ENCODE measurements around the gene ETS1. TPM values are rescaled to one million over a fixed set of nuclear protein-coding genes. Genes with fewer than 3 reads are reported as not detected.

The ETS1 gene
- polyA plus RNA-seq, 1 donor from 2014 or later: 0.42 TPM

DNA sequence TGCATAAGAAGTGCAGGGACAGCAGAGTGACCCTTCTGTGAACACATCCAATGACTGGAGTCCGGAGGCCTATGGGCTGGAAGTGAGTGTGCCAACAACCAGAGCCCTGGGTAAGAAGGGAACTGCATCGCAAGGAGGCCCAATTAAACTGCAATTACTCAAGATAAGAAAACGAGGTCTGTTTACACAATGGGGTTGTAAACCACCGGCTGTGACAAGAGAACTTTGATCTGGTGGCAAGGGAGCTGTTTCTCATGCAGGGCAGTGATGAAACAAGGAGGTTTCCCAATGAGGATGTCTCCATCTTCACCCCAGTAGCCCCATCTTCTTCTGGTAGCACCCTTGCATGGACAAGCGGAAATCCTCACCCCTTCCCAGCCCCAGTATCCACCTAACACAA is 21.5 kb downstream of the ETS1 start:
- H3F3A ChIP-seq (ENCODE audit: insufficient read depth, low read length, poor library complexity, severe bottlenecking): no peaks in the 10 kb centered on the region
- H3K4me3 ChIP-seq (ENCODE audit: low read length): no peak overlapping the region
- no peak overlapping the region for H2AFZ ChIP-seq (ENCODE audit: low read depth, low read length)
- H3K36me3 ChIP-seq (ENCODE audit: insufficient read depth, low read length): no peaks in the 10 kb centered on the region
- no peaks in the 10 kb centered on the region for H4K20me1 ChIP-seq (ENCODE audit: insufficient read depth)
- no peak for TF ChIP-seq EP300 (conservative IDR thresholded peaks at IDR 0.05; ENCODE audit: poor library complexity, severe bottlenecking)
- no peak for TF ChIP-seq TAF1 (IDR thresholded peaks at IDR 0.05; ENCODE audit: low read depth)
- TF ChIP-seq SMC3 (conservative IDR thresholded peaks at IDR 0.05; ENCODE audit: poor library complexity): no peak
- TF ChIP-seq, protein P1, sequence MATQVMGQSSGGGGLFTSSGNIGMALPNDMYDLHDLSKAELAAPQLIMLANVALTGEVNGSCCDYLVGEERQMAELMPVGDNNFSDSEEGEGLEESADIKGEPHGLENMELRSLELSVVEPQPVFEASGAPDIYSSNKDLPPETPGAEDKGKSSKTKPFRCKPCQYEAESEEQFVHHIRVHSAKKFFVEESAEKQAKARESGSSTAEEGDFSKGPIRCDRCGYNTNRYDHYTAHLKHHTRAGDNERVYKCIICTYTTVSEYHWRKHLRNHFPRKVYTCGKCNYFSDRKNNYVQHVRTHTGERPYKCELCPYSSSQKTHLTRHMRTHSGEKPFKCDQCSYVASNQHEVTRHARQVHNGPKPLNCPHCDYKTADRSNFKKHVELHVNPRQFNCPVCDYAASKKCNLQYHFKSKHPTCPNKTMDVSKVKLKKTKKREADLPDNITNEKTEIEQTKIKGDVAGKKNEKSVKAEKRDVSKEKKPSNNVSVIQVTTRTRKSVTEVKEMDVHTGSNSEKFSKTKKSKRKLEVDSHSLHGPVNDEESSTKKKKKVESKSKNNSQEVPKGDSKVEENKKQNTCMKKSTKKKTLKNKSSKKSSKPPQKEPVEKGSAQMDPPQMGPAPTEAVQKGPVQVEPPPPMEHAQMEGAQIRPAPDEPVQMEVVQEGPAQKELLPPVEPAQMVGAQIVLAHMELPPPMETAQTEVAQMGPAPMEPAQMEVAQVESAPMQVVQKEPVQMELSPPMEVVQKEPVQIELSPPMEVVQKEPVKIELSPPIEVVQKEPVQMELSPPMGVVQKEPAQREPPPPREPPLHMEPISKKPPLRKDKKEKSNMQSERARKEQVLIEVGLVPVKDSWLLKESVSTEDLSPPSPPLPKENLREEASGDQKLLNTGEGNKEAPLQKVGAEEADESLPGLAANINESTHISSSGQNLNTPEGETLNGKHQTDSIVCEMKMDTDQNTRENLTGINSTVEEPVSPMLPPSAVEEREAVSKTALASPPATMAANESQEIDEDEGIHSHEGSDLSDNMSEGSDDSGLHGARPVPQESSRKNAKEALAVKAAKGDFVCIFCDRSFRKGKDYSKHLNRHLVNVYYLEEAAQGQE (IDR thresholded peaks at IDR 0.05; ENCODE audit: borderline replicate concordance): no peak
- no peak for TF ChIP-seq MXI1 (conservative IDR thresholded peaks at IDR 0.05; ENCODE audit: poor library complexity, severe bottlenecking)
- TF ChIP-seq POLR2AphosphoS5 (IDR thresholded peaks at IDR 0.05): no peak
- H3K4me2 ChIP-seq (ENCODE audit: low read length): no peak overlapping the region
- H3K27me3 ChIP-seq (ENCODE audit: insufficient read depth, low read depth, low read length): peaks cover 5% of the 10 kb centered on the region
- H3K9me3 ChIP-seq (ENCODE audit: low read length): no peaks in the 10 kb centered on the region
- H3K27ac ChIP-seq (ENCODE audit: low read length): no peak overlapping the region
- H3K9ac ChIP-seq (ENCODE audit: low read length): no peak overlapping the region
- no peaks in the 10 kb centered on the region for H3K9me2 ChIP-seq (ENCODE audit: insufficient read depth, low read length)
- H3K79me2 ChIP-seq (replicated peaks; ENCODE audit: insufficient read depth, low read length): no peaks in the 10 kb centered on the region

DNA sequence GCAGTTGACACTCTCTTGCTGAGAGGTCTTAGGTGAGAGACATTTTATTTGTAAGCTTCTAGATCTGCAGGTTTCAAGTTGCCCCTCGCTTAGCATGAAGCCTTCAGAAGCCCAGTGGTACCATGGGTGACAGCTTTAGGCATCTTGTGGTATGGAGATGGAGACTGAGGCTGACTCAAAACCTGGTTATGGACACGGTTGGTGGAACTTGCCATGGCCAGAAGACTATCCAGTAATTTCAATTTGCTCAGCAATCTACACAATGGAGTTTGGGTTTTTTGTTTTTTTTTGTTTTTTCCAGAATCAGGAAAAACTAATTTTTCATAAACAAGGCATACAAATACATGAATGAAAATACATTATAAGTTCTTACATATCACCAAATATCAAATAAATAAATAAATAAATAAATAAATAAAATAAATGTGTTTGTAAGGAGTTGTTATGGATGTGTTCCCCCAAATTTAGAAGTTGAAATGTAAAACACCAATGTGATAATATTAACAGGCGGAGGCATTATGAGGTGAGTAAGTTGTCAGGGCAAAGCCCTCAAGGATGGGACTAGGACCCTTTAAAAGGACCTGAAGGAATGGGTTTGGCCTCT is 22.6 kb downstream of the ETS1 start:
- H3K4me3 ChIP-seq (ENCODE audit: low read length): no peak overlapping the region
- H3K4me2 ChIP-seq (ENCODE audit: low read length): no peak overlapping the region
- H3F3A ChIP-seq (ENCODE audit: insufficient read depth, low read length, poor library complexity, severe bottlenecking): no peaks in the 10 kb centered on the region
- no peak overlapping the region for H3K27ac ChIP-seq (ENCODE audit: low read length)
- no peaks in the 10 kb centered on the region for H3K9me2 ChIP-seq (ENCODE audit: insufficient read depth, low read length)
- TF ChIP-seq CTCF (IDR thresholded peaks at IDR 0.05; ENCODE audit: poor library complexity, severe bottlenecking): no peak
- TF ChIP-seq SMC3 (conservative IDR thresholded peaks at IDR 0.05; ENCODE audit: poor library complexity): no peak
- TF ChIP-seq EP300 (conservative IDR thresholded peaks at IDR 0.05; ENCODE audit: poor library complexity, severe bottlenecking): no peak
- TF ChIP-seq POLR2AphosphoS5 (IDR thresholded peaks at IDR 0.05): no peak
- no peak for TF ChIP-seq RAD21 (conservative IDR thresholded peaks at IDR 0.05)
- no peak for TF ChIP-seq EZH2 (IDR thresholded peaks at IDR 0.05; ENCODE audit: borderline replicate concordance, insufficient read depth, low read length, poor library complexity, severe bottlenecking)
- TF ChIP-seq, protein P1 (IDR thresholded peaks at IDR 0.05; ENCODE audit: borderline replicate concordance): no peak
- no peak for TF ChIP-seq TAF1 (IDR thresholded peaks at IDR 0.05; ENCODE audit: low read depth)
- no peak for TF ChIP-seq MXI1 (conservative IDR thresholded peaks at IDR 0.05; ENCODE audit: poor library complexity, severe bottlenecking)
- H3K9ac ChIP-seq (ENCODE audit: low read length): no peak overlapping the region
- H3K9me3 ChIP-seq (ENCODE audit: low read length): no peaks in the 10 kb centered on the region
- H3K36me3 ChIP-seq (ENCODE audit: insufficient read depth, low read length): no peaks in the 10 kb centered on the region
- no peaks in the 10 kb centered on the region for H3K79me2 ChIP-seq (replicated peaks; ENCODE audit: insufficient read depth, low read length)
- H3K27me3 ChIP-seq (ENCODE audit: insufficient read depth, low read depth, low read length): peaks cover 5% of the 10 kb centered on the region
- H2AFZ ChIP-seq (ENCODE audit: low read depth, low read length): no peak overlapping the region
- H4K20me1 ChIP-seq (ENCODE audit: insufficient read depth): no peaks in the 10 kb centered on the region
